Epithelial cell of proximal tubule (primary cell): ENCODE measurements around the gene HOXA5. TPM values are rescaled to one million over a fixed set of nuclear protein-coding genes. Genes with fewer than 3 reads are reported as not detected.
A peak's percentile ranks its signal among the peaks of the same experiment; 100 is the strongest.

ENCODE experiments used
- DNase-seq: peaks from one replicate; pipeline ENCODE4 v3.0.0-alpha.2; 2011; ENCODE audit warnings: low read depth
- H3K4me3 ChIP-seq: 2 replicates; pipeline ENCODE4 v1.5.1; 2011; ENCODE audit warnings: low read depth, mild to moderate bottlenecking, low read length
- CTCF ChIP-seq: conservative IDR thresholded peaks from 2 replicates; pipeline ENCODE4 v1.5.1; 2012; ENCODE audit warnings: low read depth, mild to moderate bottlenecking, low read length
- total RNA-seq: library from RNA; depleted of rRNA; stranded (reverse); fragments of >200 nt; gene quantifications from 2 replicates; pipeline ENCODE4 v1.2.3, GENCODE V29; 2015

HOXA5 gene
- total RNA-seq, 1 donor from 2014 or later = 47.6 TPM

DNA sequence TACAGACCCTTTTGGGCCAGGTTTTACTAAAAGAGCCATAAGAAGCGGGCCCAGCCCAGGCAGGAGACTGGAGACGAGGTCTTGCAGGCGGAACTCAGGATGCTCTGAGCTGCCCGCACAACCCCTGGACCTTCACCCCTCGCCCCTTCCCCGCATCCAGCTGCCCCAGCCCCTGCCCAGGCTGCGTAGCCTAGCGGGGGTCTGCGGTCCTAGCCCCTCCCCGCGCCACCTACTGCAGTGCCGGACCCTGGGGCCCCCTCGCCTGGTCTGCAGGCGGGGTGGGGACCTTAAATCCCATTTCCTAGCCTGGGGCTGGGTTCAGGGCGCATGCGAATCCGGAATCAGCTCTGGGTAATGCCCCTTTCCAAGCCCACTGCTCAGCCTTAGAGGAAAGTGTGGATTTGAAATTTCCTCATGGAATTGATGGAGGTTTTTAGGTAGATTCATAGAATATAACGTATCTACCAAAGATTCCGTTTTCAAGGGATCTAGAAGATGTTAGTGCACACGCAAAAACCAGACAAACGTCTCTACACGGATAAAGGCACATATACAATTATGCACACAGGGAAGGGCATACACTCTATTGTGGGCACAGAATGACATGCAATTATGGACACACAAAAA is 9.4 kb upstream of the HOXA5 start:
- H3K4me3 ChIP-seq = peak overlapping the region; percentile 75
- TF ChIP-seq CTCF = no peak
- DNase-seq = no peak

DNA sequence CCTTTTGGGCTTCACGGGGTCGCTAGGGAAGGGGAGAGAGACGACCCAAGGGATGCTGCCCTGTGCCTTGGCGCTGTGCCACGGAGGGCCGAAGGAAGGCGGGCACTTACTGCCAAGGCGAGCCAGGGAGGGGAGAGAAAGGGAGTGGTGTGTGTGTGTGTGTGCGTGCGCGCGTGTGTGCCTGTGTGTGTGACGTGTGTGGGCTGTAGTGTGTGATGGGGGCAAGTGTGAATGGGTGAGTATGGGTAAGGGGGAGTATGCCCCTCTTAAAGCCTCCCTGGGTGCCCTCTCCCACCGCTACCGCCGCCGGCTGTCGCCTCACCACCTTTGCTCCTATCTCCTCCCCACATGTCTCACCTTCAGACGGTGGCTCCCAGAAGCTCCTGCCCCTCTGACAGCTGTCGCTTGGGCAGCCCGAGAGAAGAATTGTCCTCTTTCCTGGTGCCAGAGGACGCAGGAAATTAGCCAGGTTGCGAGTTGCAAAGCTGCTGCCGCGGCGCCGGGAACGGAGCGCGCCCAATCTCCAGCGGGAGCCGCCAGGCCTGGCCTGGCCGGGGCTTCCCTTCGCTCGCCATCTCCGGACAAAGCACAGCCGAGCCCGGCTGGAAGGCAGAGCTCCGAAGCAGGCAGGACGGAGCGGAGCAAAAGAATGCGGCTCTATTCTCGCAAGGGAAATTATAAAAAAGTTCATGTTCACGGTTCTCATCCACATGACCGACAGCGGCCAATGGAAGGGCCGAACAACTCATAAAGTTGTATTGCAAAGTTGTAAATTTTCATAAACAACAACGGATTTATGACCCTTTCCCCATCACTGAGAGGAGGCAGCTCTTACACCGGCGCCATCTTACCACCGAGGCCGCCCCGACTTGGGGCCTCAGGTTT is 8.7 kb upstream of the HOXA5 start, which contains the start of gene HOXA3:
HOXA3 (minus strand) TSS at position 653 of the 885 bp plus-strand sequence. CDS start 41,943 bp downstream, outside the sequence.
- DNase-seq = no peak
- peak within 1 kb of the TSS; percentile 75 for H3K4me3 ChIP-seq
- TF ChIP-seq CTCF = no peak

GRCh38 chr7:27151341-27151930 is 8.0 kb upstream of the HOXA5 start:
- no peak for DNase-seq
- no peak for TF ChIP-seq CTCF
- peak overlapping the region; percentile 75 for H3K4me3 ChIP-seq

DNA sequence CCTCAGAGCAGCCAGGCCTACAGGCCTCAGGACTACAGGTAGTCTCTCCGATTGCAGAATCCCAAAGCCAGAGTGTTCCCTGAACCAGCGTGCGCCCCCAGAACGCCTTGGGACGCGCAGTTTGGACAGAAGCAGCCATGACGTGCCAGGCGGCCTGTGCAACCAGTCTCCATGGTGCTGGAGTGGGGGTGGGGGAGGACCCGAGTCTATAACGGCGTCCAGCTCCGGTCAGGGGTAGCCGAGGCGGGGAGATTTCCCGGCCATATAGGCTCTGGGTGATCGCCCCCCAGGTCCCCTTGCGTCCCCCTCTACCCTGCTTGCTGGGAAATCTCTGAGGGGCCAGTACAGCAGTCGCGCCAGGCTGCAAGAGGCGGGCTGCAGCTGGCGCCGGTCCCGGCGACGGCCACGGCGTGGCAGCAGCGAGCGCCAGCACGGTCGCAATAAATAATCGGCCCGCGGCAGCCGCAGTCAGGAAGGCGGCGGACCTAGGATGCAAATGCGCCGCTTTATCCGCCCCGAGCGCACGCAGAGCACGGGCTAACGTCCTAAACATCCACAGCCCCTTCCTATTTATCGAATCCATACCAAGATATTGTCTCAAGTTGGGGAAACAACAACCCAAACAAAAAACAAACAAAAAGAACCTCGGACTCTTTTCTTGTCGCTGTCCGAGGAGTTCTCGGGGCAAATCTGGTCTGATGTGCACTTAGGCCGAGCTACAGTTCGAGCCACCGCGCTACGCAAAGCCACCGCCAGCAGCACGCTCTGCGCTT is 7.3 kb upstream of the HOXA5 start:
- peak overlapping the region; percentile 75 for H3K4me3 ChIP-seq
- no peak for DNase-seq
- peak; percentile 73 for TF ChIP-seq CTCF

- peak overlapping the region; percentile 75 for H3K4me3 ChIP-seq
- DNase-seq = no peak
- TF ChIP-seq CTCF = no peak
Observed at GRCh38 chr7:27149842-27150567, 6.5 kb upstream of the HOXA5 start.
